ENCODE results near the gene VSIG2. TPM values are rescaled to one million over a fixed set of nuclear protein-coding genes. Genes with fewer than 3 reads are reported as not detected.

VSIG2 gene
- polyA plus RNA-seq, 3 donors = 1.2 to 36.1 (median 3.5) TPM

DNA sequence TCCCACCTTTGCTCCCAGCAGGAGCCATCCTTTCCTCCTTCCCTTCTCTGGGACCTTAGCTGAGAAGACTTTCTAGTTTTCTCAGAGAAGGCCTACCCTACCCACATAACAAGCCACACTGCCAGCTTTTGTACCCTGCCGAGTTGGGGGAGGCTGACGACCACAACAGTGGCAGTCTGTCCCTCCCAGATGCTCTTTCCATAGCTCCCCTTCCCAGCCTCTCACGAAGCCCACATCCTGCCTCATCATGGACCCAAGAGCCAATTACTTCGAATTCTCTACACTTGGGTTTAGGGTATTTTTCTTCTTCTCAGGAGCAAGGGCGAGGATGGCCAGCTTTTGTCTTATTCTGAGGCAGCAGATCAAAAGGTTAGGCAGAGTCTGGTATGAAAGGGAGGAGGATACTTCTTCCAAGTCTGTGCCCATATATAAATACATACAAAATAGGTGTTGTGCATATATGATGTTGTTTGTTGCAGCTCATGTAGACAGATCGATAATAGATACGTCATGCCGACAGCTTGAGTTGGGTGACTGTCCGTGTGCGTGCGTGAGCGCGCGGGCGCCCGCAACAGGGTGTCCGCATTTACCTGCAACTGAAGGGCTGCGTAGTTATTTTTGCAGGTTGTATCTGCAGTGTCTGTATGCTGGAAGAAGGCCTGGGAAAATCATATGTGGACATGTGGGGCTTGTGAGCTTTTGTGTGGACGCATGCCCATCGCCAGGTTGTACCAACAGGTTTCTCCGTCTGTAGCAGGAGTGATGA is 13.2 kb downstream of the VSIG2 start:
- no peak overlapping the region for H3K27ac ChIP-seq (ENCODE audit: low read depth, low read length)
- 44 to 86% (median 84%) methylated on average over 21 of the region's 21 CpGs for WGBS, 3 donors

DNA sequence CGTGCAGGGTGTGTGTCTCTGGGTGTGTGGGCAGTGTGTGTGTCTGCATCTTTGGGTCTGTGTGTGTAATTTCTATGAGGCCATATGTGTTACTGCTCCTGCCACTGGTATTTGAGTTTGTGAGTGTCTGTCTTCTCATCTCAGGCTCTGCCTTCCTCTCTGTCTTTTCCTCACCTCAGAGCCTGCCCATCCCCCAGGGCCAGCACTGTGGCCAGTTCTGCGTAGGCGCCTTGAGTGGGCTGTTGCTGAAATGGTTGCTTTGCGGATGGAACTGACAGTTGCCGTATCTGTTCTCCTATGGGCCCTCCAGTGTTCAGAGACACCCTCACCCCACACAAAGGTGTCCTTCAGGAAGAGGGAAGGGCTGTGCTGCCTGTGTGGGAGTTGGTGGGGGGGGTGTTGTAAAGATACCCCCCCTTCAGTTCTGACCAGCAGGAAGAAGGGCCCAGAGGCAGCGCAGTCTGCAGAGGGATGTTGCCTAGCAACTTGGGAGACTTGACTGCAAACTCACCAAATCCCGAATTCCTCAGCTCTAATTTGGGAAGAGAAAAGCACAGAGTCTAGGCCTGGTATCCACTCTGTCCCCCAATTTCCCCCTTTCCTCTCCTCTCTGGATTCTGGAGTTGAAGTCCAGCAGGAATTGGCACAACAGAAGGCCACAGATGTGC is 14.3 kb downstream of the VSIG2 start:
- 65 to 84% (median 76%) methylated on average over 7 of the region's 7 CpGs for WGBS, 3 donors
- H3K27ac ChIP-seq (ENCODE audit: low read depth, low read length) = no peak overlapping the region

DNA sequence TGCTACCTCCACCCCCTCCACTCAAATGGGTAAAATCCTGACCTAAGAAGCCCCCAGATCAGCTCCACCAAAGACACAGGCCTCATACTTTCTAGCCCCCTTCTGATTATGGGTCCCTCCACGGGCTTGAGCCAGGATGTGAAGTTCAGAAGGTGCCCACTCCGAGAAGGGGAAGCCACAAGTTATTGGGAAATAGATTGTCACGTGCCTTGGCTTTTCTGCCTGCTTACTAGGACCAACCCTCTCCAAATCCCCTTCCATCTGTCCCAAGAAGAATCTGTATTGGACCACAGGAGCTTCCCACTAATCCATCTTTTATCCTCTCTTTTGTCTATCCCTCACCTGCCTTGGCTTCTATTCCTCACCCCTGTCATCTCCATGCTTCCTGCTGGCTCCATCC is 15.3 kb downstream of the VSIG2 start:
- WGBS, 3 donors = 54 to 58% (median 57%) methylated on average over 3 of the region's 3 CpGs
- no peak overlapping the region for H3K27ac ChIP-seq (ENCODE audit: low read depth, low read length)

DNA sequence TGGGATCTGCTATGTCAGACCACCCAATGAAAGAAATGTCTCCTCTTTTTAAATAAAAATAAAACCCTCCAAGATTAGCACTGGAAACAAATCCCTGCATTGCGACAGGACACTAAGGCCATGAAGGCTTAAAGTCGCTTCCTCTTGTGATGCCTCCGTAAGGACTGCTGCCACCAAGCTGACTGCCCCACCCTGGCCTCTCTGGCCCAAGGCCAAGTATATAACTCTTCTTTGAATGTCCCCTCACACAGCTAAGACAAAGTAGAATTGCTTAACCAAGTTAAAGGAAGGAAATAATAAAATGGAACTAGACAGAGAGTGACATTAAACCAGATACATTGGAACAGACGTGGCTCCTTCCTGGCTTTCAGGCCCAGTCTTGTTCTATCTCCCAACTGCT is 19.8 kb downstream of the VSIG2 start:
- WGBS, 3 donors = 53 to 94% (median 60%) methylated on average over 4 of the region's 4 CpGs
- H3K27ac ChIP-seq (ENCODE audit: low read depth, low read length) = no peak overlapping the region

DNA sequence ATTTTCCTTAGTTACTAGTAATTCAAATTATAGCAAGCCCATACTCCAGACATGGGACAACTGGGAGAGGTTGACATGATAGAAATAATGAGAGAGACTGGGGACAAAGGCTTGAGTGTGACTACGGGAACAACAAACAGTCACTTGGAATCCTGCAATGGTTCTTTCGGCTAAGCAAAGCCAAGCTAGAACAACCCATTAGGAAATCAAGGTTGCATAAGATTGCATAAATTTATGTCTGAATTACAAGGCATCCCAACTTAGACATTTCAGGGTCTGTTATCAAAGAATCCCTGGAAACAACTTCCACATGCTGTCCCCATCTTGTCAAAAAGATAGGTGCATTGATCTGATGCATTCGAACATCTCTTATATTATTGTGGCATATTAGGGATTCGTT is 22.5 kb downstream of the VSIG2 start:
- no peak overlapping the region for H3K27ac ChIP-seq (ENCODE audit: low read depth, low read length)
- WGBS, 3 donors = 69 to 89% (median 78%) methylated on average over 4 of the region's 4 CpGs

DNA sequence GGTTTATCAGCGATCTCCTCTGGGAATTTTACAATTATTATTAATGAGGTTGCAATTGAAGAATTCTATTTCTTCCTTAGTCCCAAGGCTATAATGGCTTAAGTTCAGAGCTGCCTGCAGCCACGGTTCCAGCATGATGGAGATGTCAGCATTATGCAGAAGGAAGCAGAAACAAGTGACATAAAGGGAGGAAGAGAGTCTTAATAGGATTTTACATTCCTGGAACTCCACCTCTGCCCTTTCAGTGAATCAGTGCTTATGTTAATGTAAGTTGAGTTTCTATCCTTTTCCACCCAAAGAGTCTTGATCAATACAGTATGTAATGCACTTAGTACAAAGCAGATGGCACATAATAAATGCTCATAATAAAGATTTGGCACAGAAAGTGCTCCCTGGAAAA is 23.9 kb downstream of the VSIG2 start:
- WGBS, 3 donors = 75 to 90% (median 86%) methylated on average over 2 of the region's 2 CpGs
- H3K27ac ChIP-seq (ENCODE audit: low read depth, low read length) = no peak overlapping the region

DNA sequence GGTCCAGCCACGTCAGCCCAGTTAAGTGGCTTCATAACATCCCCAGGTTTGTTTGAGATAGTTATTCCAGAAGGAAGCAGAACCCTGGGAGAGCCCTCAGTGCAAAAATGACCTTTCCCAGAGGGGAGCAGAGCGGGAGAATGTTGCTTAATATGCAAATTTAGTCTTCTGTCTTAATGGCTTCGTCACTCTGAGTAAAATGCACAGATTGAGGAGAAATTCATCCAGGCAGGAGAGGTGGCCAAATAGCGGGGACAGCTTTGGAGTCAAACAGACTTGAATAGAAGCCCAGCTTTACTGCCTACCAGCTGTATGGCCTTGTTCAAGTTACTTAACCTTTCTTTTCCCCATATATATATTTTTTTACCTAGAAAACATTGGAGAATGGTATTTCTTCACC is 24.6 kb downstream of the VSIG2 start:
- no peak overlapping the region for H3K27ac ChIP-seq (ENCODE audit: low read depth, low read length)
- WGBS, 3 donors = 76 to 81% (median 81%) methylated on average over 4 of the region's 4 CpGs

DNA sequence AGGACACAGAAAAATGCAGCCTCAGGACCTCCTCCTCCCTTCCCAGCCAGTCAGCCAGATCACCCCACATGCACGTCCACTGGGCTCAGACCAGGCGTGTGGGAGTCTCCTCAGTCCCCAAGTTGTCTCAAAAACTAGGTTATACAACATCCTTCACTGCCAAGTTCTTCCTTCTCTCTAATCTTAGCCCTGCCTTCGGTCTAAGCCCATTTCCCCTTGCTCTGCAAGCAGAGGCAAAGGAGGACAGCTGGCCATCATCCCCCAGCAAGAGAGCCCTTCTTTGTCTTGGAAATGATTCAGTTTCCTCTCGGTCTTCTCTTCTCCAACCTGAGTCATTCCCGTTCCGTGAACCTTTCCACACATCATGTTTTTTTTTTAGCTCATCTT is 26.3 kb downstream of the VSIG2 start:
- 7 to 51% (median 13%) methylated on average over 6 of the region's 6 CpGs for WGBS, 3 donors
- H3K27ac ChIP-seq (ENCODE audit: low read depth, low read length) = no peak overlapping the region

DNA sequence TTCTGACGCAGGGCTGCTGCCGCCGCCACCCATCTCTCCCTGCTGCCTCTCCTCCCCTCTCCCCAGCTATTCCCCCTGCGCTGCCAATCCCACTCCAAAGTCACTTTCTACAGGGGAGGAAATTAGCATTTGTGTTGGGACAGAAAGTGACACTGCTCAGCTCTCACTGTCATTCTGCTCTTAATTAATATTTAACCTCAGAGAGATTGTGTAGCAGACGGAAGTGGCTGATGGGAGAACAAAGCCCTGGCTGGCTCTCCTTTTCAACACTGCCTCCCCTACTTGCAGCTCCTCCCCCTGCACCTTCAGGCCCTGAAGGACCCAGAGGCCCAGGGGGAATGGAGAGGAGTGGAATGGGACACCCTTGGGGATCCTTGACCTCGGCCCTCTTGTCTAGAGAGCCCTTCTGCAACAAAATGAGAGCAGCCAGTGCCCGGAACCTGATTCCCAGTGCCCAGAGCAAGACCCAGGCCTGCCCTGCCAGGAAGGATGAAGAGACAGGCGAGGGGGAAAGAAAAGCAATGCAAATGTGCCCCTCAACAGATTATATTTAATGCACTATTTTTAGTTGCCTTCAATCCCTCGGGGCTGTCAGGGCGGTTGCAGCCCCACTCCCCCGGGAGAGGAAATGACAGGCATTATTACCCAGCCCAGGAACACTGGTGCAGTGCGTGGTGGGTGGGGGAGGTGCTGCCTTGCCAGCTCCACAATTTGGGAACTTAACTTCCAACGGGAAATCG is 26.9 kb downstream of the VSIG2 start:
- WGBS, 3 donors = 33 to 41% (median 40%) methylated on average over 14 of the region's 14 CpGs
- no peak overlapping the region for H3K27ac ChIP-seq (ENCODE audit: low read depth, low read length)

DNA sequence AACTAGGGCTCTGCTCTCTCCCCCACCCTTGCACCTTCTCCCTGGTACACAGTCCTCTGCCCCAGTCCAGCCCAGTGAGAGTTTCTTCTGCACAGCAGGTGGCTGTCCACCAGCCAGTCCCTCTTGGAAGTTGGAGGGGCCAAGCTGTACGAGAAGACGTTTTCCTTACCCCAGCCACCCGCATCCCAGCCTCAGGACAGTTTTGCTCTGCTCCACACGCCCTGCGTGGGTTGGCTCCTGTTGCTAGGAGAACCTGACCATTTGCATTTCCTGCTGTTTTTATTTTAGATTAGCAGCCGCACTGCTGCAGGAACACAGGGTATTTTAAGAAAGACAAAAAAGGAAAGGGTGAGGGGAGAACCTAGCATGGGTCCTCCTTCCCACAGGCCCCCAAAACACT is 29.9 kb downstream of the VSIG2 start:
- 34 to 51% (median 47%) methylated on average over 6 of the region's 6 CpGs for WGBS, 3 donors
- no peak overlapping the region for H3K27ac ChIP-seq (ENCODE audit: low read depth, low read length)

DNA sequence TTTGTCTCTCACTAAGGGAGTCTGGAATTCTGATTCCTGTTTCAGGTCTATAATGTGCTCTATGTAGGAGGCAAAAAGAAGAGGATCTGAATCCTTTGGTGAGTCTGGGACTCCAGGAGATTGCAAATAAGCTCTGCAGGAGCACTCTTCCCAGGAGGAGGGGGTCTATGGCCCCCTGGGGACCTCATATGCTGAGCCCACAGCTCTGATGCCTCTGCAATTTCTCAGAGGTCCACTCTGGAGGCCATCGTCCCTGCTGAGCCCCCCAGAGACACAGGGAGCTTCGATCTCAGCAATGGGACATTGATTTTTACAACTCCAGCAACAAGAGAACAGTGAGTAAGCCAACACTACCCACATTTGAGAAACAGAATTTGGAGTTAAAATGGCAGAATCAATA is 32.5 kb downstream of the VSIG2 start:
- WGBS, 3 donors = 34 to 68% (median 67%) methylated on average over 2 of the region's 2 CpGs
- H3K27ac ChIP-seq (ENCODE audit: low read depth, low read length) = no peak overlapping the region

DNA sequence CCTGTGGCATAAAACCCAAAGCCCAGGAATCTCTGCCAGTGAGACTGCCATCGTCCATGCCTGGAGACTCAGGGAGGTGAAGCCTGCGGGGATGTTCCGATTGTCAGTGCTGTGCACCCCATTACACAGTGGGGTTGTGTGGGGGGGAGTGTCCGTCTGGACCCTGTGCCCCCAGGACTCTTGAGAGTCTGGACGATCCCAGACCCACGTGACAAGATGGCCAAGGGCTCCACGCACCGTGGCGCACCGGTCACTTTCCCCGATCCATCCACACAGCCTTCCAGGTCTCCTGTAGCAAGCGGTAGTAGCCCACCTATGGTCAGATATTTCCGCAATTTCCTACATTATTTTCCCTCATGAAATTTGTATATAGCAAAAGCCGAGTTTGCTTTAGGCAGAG is 33.3 kb downstream of the VSIG2 start:
- WGBS, 3 donors = 21 to 62% (median 52%) methylated on average over 14 of the region's 14 CpGs
- no peak overlapping the region for H3K27ac ChIP-seq (ENCODE audit: low read depth, low read length)

DNA sequence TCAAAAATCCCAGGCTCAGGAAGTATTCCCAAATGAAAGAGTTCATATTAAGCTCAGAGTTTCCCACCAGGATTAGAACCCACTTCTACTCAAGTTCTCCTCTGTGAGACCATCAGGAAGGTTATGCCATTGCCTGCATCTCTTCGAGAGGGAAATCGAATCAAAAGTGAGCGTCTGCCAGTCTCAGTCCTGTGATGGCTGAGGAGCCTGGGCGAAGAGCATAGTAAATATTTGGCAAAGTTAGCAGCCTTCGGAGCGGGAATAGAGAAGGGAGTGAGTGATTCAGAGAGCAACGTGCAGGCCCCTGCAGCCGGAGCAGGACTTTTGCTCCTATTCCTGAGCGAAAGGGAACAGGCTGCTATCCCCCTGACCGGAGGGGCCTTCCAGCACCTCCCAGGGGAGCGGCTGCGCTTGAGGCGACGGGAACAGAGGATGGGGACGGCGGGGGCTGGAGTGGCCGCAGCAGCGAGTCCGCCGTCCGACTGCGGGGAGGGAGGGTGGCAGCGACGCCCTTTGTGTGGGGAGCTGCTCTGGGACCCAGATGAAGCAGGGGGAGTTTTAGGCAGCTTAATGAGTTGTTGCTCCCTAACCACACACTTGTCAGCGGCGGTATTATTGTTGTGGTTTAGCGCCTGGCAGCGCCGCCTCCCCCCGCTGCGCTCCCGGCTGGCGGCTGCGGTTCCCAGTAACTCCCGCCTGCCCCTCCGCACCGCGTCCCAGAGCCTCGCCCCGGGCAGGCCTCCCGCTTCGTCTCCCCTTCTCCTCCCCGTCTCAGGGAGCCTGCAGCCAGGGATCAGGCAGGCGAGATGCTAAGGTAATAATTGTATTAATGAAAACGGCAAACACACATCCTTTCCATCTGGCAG is 34.0 kb downstream of the VSIG2 start:
- 0 to 1% (median 1%) methylated on average over 39 to 45 of the region's 45 CpGs for WGBS, 3 donors
- no peak overlapping the region for H3K27ac ChIP-seq (ENCODE audit: low read depth, low read length)

DNA sequence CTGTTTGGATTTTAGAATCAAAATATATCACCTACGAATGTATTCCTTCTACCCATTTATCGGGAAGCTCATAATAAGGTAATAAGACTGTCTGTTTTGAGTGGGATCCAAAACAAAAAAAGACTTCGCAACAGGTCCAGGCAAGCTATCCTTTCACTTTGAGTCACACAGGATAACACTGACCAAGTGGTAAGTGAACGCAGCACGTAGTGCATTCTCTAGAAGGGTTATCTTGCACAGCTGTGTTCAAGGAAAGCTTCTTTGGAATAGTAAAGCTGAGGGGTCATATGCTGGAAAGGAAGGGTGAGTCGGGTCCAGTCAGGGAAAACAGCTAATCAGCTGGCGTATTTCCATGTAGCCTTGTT is 34.7 kb downstream of the VSIG2 start:
- H3K27ac ChIP-seq (ENCODE audit: low read depth, low read length) = no peak overlapping the region
- WGBS, 3 donors = 32 to 42% (median 33%) methylated on average over 7 of the region's 7 CpGs

DNA sequence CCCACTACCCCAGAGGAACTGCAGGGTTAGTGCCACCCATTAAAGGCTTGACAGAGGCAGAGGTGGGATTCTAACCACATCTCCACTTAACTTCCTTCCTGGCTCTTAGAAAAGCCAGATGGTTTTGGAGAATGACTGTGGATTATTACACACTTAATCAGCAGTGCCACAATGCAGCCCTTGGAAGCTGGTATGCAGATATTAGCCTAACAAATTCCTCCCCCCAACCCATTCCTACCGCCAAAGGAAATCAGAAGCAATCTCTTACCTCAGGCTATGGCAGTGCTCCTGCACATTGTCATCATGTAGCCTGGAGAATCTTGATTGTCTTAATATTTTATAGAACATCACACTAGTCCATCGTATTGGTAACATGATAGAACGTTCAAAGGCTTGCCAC is 35.5 kb downstream of the VSIG2 start:
- H3K27ac ChIP-seq (ENCODE audit: low read depth, low read length) = no peak overlapping the region
- WGBS, 3 donors = 47 to 56% (median 48%) methylated on average over 3 of the region's 3 CpGs

DNA sequence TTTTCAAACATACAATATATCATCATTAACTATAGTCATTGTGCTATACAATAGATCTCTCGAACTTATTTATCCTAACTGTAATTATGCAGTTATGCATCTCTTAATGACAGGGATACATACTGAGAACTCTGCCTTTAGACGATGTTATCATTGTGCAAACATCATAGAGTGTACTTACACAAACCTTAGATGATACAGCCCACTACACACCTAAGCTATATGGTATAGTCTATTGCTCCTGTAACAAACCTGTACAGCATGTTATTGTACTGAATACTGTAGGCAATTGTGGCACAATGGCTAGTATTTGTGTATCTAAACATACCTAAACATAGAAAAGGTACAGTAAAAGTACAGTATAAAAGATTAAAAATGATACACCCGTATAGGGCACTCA is 39.7 kb downstream of the VSIG2 start:
- 51 to 88% (median 81%) methylated on average over 3 of the region's 3 CpGs for WGBS, 3 donors

DNA sequence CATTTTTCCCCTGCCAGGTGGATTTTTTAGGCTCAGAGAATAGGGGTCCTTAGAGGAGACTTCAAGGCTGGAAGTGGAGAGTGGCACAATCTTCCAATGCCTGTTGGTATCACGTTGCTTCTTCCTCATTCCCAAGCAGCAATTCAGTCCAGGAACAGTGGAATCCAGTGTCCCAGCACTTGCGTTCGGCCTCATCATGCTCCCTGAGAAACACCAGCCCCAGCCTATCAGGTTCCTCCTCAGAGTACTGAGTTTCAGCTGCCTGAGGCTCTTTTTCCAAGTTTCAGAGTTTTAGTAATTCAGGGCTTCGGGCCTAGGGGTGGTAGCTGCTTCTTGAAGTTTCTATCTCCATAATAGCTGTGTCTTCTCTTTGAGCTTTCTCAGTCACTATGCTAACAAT is 44.2 kb downstream of the VSIG2 start:
- 81 to 90% (median 88%) methylated on average over 4 of the region's 4 CpGs for WGBS, 3 donors
- no peak overlapping the region for H3K27ac ChIP-seq (ENCODE audit: low read depth, low read length)

More for the DNA sequence above, 39.7 kb downstream of the VSIG2 start:
- no peak overlapping the region for H3K27ac ChIP-seq (ENCODE audit: low read depth, low read length)

DNA sequence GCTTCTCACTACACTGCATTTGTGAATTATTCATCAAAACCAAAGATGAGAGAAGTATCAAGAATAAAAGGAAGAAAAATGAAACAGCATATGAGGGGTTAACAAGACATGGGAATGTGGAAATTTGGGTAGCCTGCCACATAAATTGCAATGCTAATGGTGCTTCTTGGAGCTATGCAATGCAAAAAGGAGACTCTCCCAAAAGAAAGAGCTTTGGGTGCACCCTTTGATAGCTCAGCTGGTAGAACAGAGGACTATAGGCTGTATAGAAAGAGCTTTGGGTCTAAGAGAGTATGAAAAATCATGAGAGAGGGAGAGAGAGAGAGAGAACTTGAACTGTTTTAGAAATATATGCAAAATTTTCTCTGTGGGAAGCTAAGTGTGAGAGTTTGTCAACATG is 52.0 kb downstream of the VSIG2 start:
- no peak overlapping the region for H3K27ac ChIP-seq (ENCODE audit: low read depth, low read length)

DNA sequence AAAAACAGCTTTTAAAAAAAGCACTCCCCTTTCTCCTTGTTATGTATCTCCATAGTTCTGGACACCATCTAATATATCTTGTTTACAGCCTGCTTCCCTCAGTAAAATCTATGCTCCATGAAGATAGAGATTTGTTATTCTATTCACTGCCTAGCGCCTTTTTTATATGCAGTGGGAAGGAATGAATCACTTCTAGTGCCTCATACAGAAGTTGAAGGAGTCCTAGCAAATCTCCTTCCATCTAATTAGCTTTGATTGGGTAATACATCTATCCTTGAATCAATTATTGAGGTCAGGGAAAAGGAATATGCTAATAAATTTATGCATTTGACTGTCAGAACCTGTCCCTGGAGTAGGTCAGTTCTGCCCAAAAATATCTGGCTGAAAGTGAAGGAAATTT is 52.5 kb downstream of the VSIG2 start:
- WGBS, 3 donors = 80 to 92% (median 84%) methylated on average over 1 of the region's 1 CpG
- H3K27ac ChIP-seq (ENCODE audit: low read depth, low read length) = no peak overlapping the region

Measured in adipose tissue (tissue), 3 donors.